DMS79 (cell line): ENCODE results near the gene CEP55.

Experiments
- DNase-seq: peaks from one replicate; lab custom pipeline; 2025; lab: John Stamatoyannopoulos, UW

Gene CEP55

GRCh38 chr10:93566435-93567276 lies 70.2 kb downstream of the CEP55 start, which contains the start of gene FFAR4:
Gene FFAR4 (plus strand): TSS chr10:93566665. CDS start chr10:93566721, 56 bp downstream.
- no peak for DNase-seq

- DNase-seq = no peak
Measured at GRCh38 chr10:93567277-93568104, 71.1 kb downstream of the CEP55 start.

- no peak for DNase-seq
Measured at GRCh38 chr10:93568105-93568390, 71.6 kb downstream of the CEP55 start.

GRCh38 chr10:93570383-93570782 lies 74.0 kb downstream of the CEP55 start:
- no peak for DNase-seq

- DNase-seq = no peak
Measured at GRCh38 chr10:93572606-93573005, 76.2 kb downstream of the CEP55 start.

- no peak for DNase-seq
Measured at GRCh38 chr10:93573051-93573909, 76.9 kb downstream of the CEP55 start.

- DNase-seq = no peak
Measured at GRCh38 chr10:93573924-93574323, 77.5 kb downstream of the CEP55 start.

GRCh38 chr10:93576888-93577287 lies 80.5 kb downstream of the CEP55 start:
- DNase-seq = no peak

- no peak for DNase-seq
Measured at GRCh38 chr10:93577565-93577964, 81.2 kb downstream of the CEP55 start.
